ENCODE measurements around the gene KAT6B. TPM values are rescaled to one million over a fixed set of nuclear protein-coding genes. Genes with fewer than 3 reads are reported as not detected.

The KAT6B gene
- total RNA-seq, 1 donor from 2014 or later, result 21.7 TPM

DNA sequence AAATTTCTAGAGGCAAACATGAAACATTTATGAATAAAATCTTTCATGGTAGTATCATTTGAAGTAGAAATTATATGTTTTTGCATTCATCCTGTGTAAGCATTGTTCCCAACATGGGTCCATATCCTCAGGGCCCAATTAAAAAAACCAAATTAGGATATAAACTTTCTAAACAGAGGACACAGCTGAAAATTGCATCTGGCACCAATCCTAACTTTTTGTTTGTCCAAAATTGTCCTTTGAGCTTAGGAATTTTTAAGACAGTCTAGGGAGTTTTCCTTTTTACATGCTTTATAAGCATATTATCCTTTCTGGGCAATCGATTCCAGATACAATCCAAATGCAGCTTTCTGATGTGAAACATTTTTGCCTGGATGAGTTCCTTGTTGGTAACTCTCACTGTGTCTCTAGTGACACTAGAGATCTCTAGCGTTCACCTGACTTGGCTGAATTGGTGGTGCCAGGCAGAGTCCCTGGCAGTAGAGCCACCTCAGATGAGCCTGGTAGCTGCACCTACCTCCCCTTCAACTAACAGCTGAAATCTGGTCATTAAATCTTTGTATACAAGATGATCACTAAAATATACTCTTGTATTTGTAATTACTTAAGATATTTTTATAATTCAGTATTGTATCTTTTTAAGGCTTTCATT is 147.5 kb downstream of the KAT6B start:
- Histone ChIP-seq H3K9me3 (ENCODE audit: insufficient read depth, low read depth, low read length) (no peaks in the 10 kb centered on the region), H3K4me1 (ENCODE audit: insufficient read depth, low read length) (no peaks in the 10 kb centered on the region), H3K36me3 (ENCODE audit: insufficient read depth, low read length) (peaks cover 16% of the 10 kb centered on the region), H3K4me2 (ENCODE audit: low read length) (no peak overlapping the region), H4K20me1 (ENCODE audit: insufficient read depth, low read length) (peaks cover 6% of the 10 kb centered on the region), H2AFZ (ENCODE audit: low read depth, low read length) (no peak overlapping the region), H3K27me3 (ENCODE audit: insufficient read depth, low read length) (no peaks in the 10 kb centered on the region), H3K79me2 (ENCODE audit: insufficient read depth, low read length) (no peaks in the 10 kb centered on the region), H3K9ac (ENCODE audit: low read length) (no peak overlapping the region), H3K4me3 (ENCODE audit: insufficient read depth, low read depth, low read length) (no peak overlapping the region), H3K27ac (ENCODE audit: low read depth, low read length) (no peak overlapping the region)
- Mint-ChIP-seq H3K36me3 (ENCODE audit: low read depth, unreplicated experiment) (peaks cover 6% of the 10 kb centered on the region), H3K4me1 (ENCODE audit: low read depth, unreplicated experiment) (peaks cover 1% of the 10 kb centered on the region), H3K27me3 (ENCODE audit: low read depth, unreplicated experiment) (no peaks in the 10 kb centered on the region), H3K9me3 (ENCODE audit: unreplicated experiment) (no peaks in the 10 kb centered on the region), H3K27ac (ENCODE audit: unreplicated experiment) (no peak overlapping the region), H3K4me3 (ENCODE audit: unreplicated experiment) (no peak overlapping the region)
- DNase-seq (ENCODE audit: low read depth) (no peak), FAIRE-seq (no peak)
- TF ChIP-seq, protein P1, sequence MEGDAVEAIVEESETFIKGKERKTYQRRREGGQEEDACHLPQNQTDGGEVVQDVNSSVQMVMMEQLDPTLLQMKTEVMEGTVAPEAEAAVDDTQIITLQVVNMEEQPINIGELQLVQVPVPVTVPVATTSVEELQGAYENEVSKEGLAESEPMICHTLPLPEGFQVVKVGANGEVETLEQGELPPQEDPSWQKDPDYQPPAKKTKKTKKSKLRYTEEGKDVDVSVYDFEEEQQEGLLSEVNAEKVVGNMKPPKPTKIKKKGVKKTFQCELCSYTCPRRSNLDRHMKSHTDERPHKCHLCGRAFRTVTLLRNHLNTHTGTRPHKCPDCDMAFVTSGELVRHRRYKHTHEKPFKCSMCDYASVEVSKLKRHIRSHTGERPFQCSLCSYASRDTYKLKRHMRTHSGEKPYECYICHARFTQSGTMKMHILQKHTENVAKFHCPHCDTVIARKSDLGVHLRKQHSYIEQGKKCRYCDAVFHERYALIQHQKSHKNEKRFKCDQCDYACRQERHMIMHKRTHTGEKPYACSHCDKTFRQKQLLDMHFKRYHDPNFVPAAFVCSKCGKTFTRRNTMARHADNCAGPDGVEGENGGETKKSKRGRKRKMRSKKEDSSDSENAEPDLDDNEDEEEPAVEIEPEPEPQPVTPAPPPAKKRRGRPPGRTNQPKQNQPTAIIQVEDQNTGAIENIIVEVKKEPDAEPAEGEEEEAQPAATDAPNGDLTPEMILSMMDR (IDR thresholded peaks at IDR 0.05; ENCODE audit: insufficient read depth, low read depth, low read length), result no peak
- no peak for TF ChIP-seq EZH2 (IDR thresholded peaks at IDR 0.05; ENCODE audit: insufficient read depth, low read length)

DNA sequence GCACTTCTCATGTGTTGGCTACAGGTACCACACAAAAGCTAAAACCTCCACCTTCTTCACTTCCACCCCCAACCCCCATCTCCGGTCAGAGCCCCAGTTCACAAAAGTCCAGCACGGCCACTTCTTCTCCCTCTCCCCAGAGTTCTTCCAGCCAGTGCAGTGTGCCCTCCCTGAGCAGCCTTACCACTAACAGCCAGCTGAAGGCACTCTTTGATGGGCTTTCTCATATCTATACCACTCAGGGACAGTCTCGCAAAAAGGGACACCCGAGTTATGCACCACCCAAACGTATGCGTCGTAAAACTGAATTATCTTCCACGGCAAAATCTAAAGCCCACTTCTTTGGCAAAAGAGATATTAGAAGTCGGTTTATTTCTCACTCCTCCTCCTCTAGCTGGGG is 149.4 kb downstream of the KAT6B start:
- TF ChIP-seq, protein P1 (IDR thresholded peaks at IDR 0.05; ENCODE audit: insufficient read depth, low read depth, low read length), result no peak
- no peak for TF ChIP-seq EZH2 (IDR thresholded peaks at IDR 0.05; ENCODE audit: insufficient read depth, low read length)
- H3K36me3 ChIP-seq (ENCODE audit: insufficient read depth, low read length), result peaks cover 16% of the 10 kb centered on the region

GRCh38 chr10:74976565-74976964 is 150.2 kb downstream of the KAT6B start:
- no peaks in the 10 kb centered on the region for H3K9me3 ChIP-seq (ENCODE audit: insufficient read depth, low read depth, low read length)
- no peak overlapping the region for H3K9ac ChIP-seq (ENCODE audit: low read length)
- Mint-ChIP-seq H3K9me3 (ENCODE audit: unreplicated experiment) (no peaks in the 10 kb centered on the region), H3K4me1 (ENCODE audit: low read depth, unreplicated experiment) (no peaks in the 10 kb centered on the region), H3K4me3 (ENCODE audit: unreplicated experiment) (no peak overlapping the region), H3K27ac (ENCODE audit: unreplicated experiment) (no peak overlapping the region), H3K36me3 (ENCODE audit: low read depth, unreplicated experiment) (peaks cover 6% of the 10 kb centered on the region), H3K27me3 (ENCODE audit: low read depth, unreplicated experiment) (no peaks in the 10 kb centered on the region)
- H3K27ac ChIP-seq (ENCODE audit: low read depth, low read length), result no peak overlapping the region
- no peak overlapping the region for H3K4me2 ChIP-seq (ENCODE audit: low read length)
- TF ChIP-seq EZH2 (IDR thresholded peaks at IDR 0.05; ENCODE audit: insufficient read depth, low read length), result no peak
- TF ChIP-seq, protein P1 (IDR thresholded peaks at IDR 0.05; ENCODE audit: insufficient read depth, low read depth, low read length), result no peak
- no peak overlapping the region for H2AFZ ChIP-seq (ENCODE audit: low read depth, low read length)
- H3K4me1 ChIP-seq (ENCODE audit: insufficient read depth, low read length), result no peaks in the 10 kb centered on the region
- no peak overlapping the region for H3K4me3 ChIP-seq (ENCODE audit: insufficient read depth, low read depth, low read length)
- no peaks in the 10 kb centered on the region for H3K27me3 ChIP-seq (ENCODE audit: insufficient read depth, low read length)
- H4K20me1 ChIP-seq (ENCODE audit: insufficient read depth, low read length), result no peaks in the 10 kb centered on the region
- peaks cover 16% of the 10 kb centered on the region for H3K36me3 ChIP-seq (ENCODE audit: insufficient read depth, low read length)
- DNase-seq (ENCODE audit: low read depth) (no peak), FAIRE-seq (no peak)
- H3K79me2 ChIP-seq (ENCODE audit: insufficient read depth, low read length), result no peaks in the 10 kb centered on the region

More for the DNA sequence above, 149.4 kb downstream of the KAT6B start:
- H3K27ac Mint-ChIP-seq (ENCODE audit: unreplicated experiment), result no peak overlapping the region
- H4K20me1 ChIP-seq (ENCODE audit: insufficient read depth, low read length), result peaks cover 2% of the 10 kb centered on the region
- no peaks in the 10 kb centered on the region for H3K4me1 ChIP-seq (ENCODE audit: insufficient read depth, low read length)
- FAIRE-seq (no peak), DNase-seq (ENCODE audit: low read depth) (no peak)
- H3K4me3 Mint-ChIP-seq (ENCODE audit: unreplicated experiment), result no peak overlapping the region
- peaks cover 6% of the 10 kb centered on the region for H3K36me3 Mint-ChIP-seq (ENCODE audit: low read depth, unreplicated experiment)
- no peaks in the 10 kb centered on the region for H3K9me3 ChIP-seq (ENCODE audit: insufficient read depth, low read depth, low read length)
- H2AFZ ChIP-seq (ENCODE audit: low read depth, low read length), result no peak overlapping the region
- no peaks in the 10 kb centered on the region for H3K27me3 Mint-ChIP-seq (ENCODE audit: low read depth, unreplicated experiment)
- no peak overlapping the region for H3K27ac ChIP-seq (ENCODE audit: low read depth, low read length)
- no peaks in the 10 kb centered on the region for H3K79me2 ChIP-seq (ENCODE audit: insufficient read depth, low read length)
- no peak overlapping the region for H3K4me2 ChIP-seq (ENCODE audit: low read length)
- H3K4me1 Mint-ChIP-seq (ENCODE audit: low read depth, unreplicated experiment), result no peaks in the 10 kb centered on the region
- H3K4me3 ChIP-seq (ENCODE audit: insufficient read depth, low read depth, low read length), result no peak overlapping the region
- no peak overlapping the region for H3K9ac ChIP-seq (ENCODE audit: low read length)
- H3K27me3 ChIP-seq (ENCODE audit: insufficient read depth, low read length), result no peaks in the 10 kb centered on the region
- H3K9me3 Mint-ChIP-seq (ENCODE audit: unreplicated experiment), result no peaks in the 10 kb centered on the region

Data from astrocyte (in vitro differentiated cells and primary cell).